Common myeloid progenitor, CD34-positive (primary cell): Measurements from ENCODE around the gene RAB3C.

Experiments used
- CTCF ChIA-PET: fragments of 350-600 bp; sonication (Branson Sonifier 250); formaldehyde crosslinking; loops from one replicate; lab custom pipeline; 2021; ENCODE audit warnings: antibody characterized with exemption; lab: Charles Lee
- POLR2A ChIA-PET: fragments of 350-600 bp; sonication (Branson Sonifier 250); formaldehyde crosslinking; loops from one replicate; lab custom pipeline; 2021; ENCODE audit warnings: antibody characterized with exemption; lab: Charles Lee
- DNase-seq, 3 donors: peaks; one replicate each; pipeline versions ENCODE4 v3.0.0 to v3.0.0-alpha.2; 2013
- H3K27ac ChIP-seq, 2 experiments: 1 replicate in 1 of 2; 2 replicates in 1 of 2; pipeline ENCODE4 v1.7.0; 2013; ENCODE audit warnings: inconsistent platforms in 2 of 2, low read length in 2 of 2, mild to moderate bottlenecking in 2 of 2, low read depth in 1 of 2, moderate library complexity in 1 of 2; ENCODE audit not compliant: severe bottlenecking in 2 of 2, insufficient read depth in 1 of 2, poor library complexity in 1 of 2
- H3K27me3 ChIP-seq, 5 experiments: replicated peaks in 2 of 5; 1 replicate in 3 of 5; 2 replicates in 2 of 5; pipeline versions ENCODE4 v1.6.1 to v1.7.0; 2013; ENCODE audit warnings: low read length in 4 of 5, mild to moderate bottlenecking in 2 of 5, moderate library complexity in 2 of 5, inconsistent platforms in 1 of 5; ENCODE audit not compliant: insufficient read depth in 5 of 5, control insufficient read depth in 4 of 5
- H3K36me3 ChIP-seq, 4 experiments: 1 replicate in 2 of 4; 2 replicates in 2 of 4; pipeline versions ENCODE4 v1.6.1 to v1.7.0; 2013; ENCODE audit warnings: low read length in 3 of 4, control low read depth in 1 of 4, mild to moderate bottlenecking in 1 of 4; ENCODE audit not compliant: control insufficient read depth in 4 of 4, insufficient read depth in 4 of 4
- H3K4me1 ChIP-seq, 4 experiments: 1 replicate in 3 of 4; 2 replicates in 1 of 4; pipeline versions ENCODE4 v1.6.1 to v1.7.1; 2013; ENCODE audit warnings: low read length in 3 of 4, mild to moderate bottlenecking in 3 of 4, control low read depth in 1 of 4, inconsistent platforms in 1 of 4, moderate library complexity in 1 of 4; ENCODE audit not compliant: control insufficient read depth in 4 of 4, insufficient read depth in 4 of 4; ENCODE audit errors: control extremely low read depth in 1 of 4
- H3K4me3 ChIP-seq, 7 experiments: 1 replicate in 4 of 7; 2 replicates in 3 of 7; pipeline versions ENCODE4 v1.5.1 to v1.7.0; 2013; ENCODE audit warnings: mild to moderate bottlenecking in 7 of 7, low read length in 6 of 7, moderate library complexity in 6 of 7, inconsistent platforms in 2 of 7, low read depth in 2 of 7, control low read depth in 1 of 7; ENCODE audit not compliant: insufficient read depth in 4 of 7, control insufficient read depth in 1 of 7; ENCODE audit errors: extremely low read depth in 1 of 7
- H3K9me3 ChIP-seq, 5 experiments: 1 replicate in 4 of 5; 2 replicates in 1 of 5; pipeline versions ENCODE4 v1.6.1 to v1.7.1; 2013; ENCODE audit warnings: low read length in 4 of 5, mild to moderate bottlenecking in 2 of 5, inconsistent platforms in 1 of 5, low read depth in 1 of 5, moderate library complexity in 1 of 5; ENCODE audit not compliant: control insufficient read depth in 4 of 5, insufficient read depth in 2 of 5; ENCODE audit errors: control extremely low read depth in 1 of 5
- WGBS: methylation state at CpG from one replicate; pipeline ENCODE4 v1.1.5; 2013; ENCODE audit not compliant: insufficient coverage; 5-methylcytosine and 5-hydroxymethylcytosine counted together

Gene RAB3C

GRCh38 chr5:58827463-58827862 is 244.6 kb downstream of the RAB3C start:
- POLR2A ChIA-PET, result no interaction called here
- no peak overlapping the region for H3K4me3 ChIP-seq
- no peaks in the 10 kb centered on the region for H3K36me3 ChIP-seq
- H3K27ac ChIP-seq, result no peak overlapping the region
- CTCF ChIA-PET, result interaction anchor here (1.2 to 1.5 kb wide), 2 partner anchors 11 to 14 kb away, joined by 3 read pairs; no protein-coding TSS in a partner anchor
- H3K27me3 ChIP-seq, result no peaks in the 10 kb centered on the region
- no peak for DNase-seq
- H3K9me3 ChIP-seq, result no peaks in the 10 kb centered on the region
- no CpG with 5 or more reads among the region's 2 CpGs for WGBS
- no peaks in the 10 kb centered on the region for H3K4me1 ChIP-seq

DNA sequence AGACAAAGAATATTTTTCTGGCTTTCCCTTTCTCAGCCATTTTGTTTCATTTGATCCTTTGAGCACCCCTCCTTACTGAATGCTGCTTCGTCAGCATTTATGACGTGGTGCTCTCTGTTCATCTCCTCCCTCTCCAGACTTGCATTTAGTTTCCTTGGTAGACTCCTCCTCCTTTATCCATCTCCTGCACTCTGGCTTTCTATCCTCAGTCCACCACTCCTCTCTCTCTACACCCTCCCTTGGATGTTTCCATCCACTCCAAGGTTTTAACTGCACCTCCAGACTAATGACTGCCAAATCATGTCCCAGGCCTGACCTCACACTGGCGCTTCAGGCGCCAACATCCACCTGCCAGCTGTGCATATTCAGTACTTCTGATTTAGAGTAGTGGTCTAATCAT is 245.4 kb downstream of the RAB3C start:
- CTCF ChIA-PET, result interaction anchor here (1.2 to 1.5 kb wide), 2 partner anchors 12 to 13 kb away, joined by 3 read pairs; no protein-coding TSS in a partner anchor
- Histone ChIP-seq H3K4me3 (no peak overlapping the region), H3K4me1 (no peaks in the 10 kb centered on the region), H3K9me3 (no peaks in the 10 kb centered on the region), H3K36me3 (no peaks in the 10 kb centered on the region), H3K27ac (no peak overlapping the region), H3K27me3 (no peaks in the 10 kb centered on the region)
- WGBS, result 96% methylated on average over 4 of the region's 4 CpGs
- POLR2A ChIA-PET, result no interaction called here
- no peak for DNase-seq

DNA sequence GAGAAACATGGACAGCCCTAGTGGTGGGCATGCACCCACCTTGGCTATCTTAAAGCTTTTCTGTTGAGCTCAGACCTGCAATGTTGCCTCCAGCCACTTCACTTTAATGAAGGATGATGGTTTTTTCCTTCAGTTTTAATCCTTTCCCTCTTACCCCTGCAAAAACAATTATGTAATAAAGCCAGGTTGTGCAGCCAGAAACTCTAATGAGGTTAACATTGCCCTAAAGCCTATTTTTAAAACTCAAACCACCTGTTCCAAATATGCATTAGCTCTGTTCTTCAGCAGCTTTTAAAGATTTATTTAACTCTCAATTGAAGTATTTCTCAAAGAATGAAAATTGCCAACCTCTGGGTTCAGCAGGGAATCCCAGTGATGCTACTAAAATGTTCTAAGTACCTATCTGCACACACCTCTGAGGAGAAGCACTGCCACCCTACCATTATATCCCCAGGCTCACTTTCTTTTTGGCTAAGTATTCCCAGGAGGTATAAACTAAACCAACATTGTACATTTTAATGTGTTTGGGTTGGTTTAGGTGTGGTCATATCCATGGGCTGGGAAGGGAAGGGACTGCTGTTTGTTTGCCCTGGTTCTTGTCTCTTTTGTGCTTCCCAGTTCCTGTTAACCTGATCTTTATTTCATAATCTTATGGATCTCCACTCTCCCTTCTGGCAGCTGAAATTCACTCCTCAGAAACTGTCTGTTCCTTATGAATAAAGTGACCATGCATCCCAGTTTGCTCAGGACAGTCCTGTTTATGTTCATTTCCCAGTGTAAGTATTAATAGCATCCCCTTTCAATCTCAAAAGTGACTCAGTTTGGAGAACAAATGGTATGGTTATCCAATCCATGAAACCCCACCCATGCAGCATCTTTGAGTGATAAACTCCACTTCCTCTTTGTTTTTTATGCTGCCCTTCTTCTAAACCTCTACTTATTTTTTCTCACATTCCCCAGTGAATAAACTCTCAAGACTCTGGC is 251.7 kb downstream of the RAB3C start:
- CTCF ChIA-PET, result interaction anchor here (0.6 to 2.2 kb wide), 4 partner anchors 13 to 356 kb away, joined by 3 to 8 read pairs (median 3); no protein-coding TSS in a partner anchor
- Histone ChIP-seq H3K4me1 (no peaks in the 10 kb centered on the region), H3K9me3 (peaks cover 0 to 4% (median 0%) of the 10 kb centered on the region in 5 experiments), H3K4me3 (no peak overlapping the region), H3K27ac (no peak overlapping the region), H3K27me3 (no peaks in the 10 kb centered on the region), H3K36me3 (no peaks in the 10 kb centered on the region)
- DNase-seq, result no peak
- POLR2A ChIA-PET, result no interaction called here

- DNase-seq, result no peak
- no peaks in the 10 kb centered on the region for H3K36me3 ChIP-seq
- no CpG with 5 or more reads among the region's 3 CpGs for WGBS
These were observed 253.5 kb downstream of the RAB3C start for GRCh38 chr5:58836351-58836750.

DNA sequence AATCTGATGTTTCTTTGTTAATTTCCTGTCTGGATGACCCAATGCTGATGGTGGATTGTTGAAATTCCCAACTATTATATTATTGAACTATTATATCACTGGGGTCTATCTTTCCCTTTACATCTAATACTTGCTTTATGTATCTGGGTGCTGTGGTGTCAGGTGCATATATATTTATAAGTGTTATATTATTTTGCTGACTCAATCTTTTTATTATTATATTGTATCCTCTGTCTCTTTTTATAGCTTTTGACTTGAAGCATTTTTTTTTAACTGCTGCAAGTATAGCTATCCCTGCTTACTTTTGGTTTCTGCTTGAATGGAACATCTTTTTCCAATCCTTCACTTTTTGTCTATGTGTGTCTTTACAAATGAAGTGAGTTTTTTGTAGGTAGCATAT is 255.9 kb downstream of the RAB3C start:
- no peak overlapping the region for H3K4me3 ChIP-seq
- ChIA-PET CTCF (interaction anchor here (1.4 kb wide), 1 partner anchor 362 kb away, joined by 3 read pairs; no protein-coding TSS in a partner anchor), POLR2A (interaction anchor here (0.8 kb wide), 1 partner anchor 1686 kb away, joined by 4 read pairs; no protein-coding TSS in a partner anchor)
- H3K27ac ChIP-seq, result no peak overlapping the region
- H3K36me3 ChIP-seq, result no peaks in the 10 kb centered on the region
- H3K9me3 ChIP-seq, result peaks cover 0 to 13% (median 3%) of the 10 kb centered on the region in 5 experiments
- DNase-seq, result no peak
- no peaks in the 10 kb centered on the region for H3K27me3 ChIP-seq
- H3K4me1 ChIP-seq, result no peaks in the 10 kb centered on the region

More at GRCh38 chr5:58836351-58836750, 253.5 kb downstream of the RAB3C start:
- no peak overlapping the region for H3K27ac ChIP-seq
- no peaks in the 10 kb centered on the region for H3K4me1 ChIP-seq
- no peaks in the 10 kb centered on the region for H3K27me3 ChIP-seq
- H3K4me3 ChIP-seq, result no peak overlapping the region
- POLR2A ChIA-PET, result no interaction called here
- CTCF ChIA-PET, result no interaction called here
- H3K9me3 ChIP-seq, result peaks cover 0 to 13% (median 3%) of the 10 kb centered on the region in 5 experiments

DNA sequence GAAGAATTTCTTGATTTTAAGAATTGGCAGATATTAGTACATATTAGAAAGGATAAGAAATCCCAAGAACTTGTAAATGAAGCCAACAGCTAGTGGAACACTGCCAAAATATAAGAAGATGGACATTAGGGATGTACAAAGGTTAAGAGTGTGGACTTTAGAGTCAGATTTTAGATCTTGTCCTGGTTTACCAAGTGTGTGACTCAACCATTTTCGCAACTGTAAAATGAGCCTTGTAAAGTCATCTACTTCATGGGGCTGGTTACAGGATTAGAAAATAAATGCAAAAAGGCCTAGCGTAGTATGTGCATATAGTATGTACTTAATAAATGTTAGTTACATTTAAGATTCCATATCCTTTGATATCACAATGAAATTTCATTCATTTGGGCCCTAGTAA is 260.0 kb downstream of the RAB3C start:
- H3K4me3 ChIP-seq, result no peak overlapping the region
- WGBS, result 100% methylated on average over 1 of the region's 2 CpGs
- peaks cover 0 to 13% (median 3%) of the 10 kb centered on the region in 5 experiments for H3K9me3 ChIP-seq
- H3K4me1 ChIP-seq, result no peaks in the 10 kb centered on the region
- H3K27me3 ChIP-seq, result no peaks in the 10 kb centered on the region
- no peaks in the 10 kb centered on the region for H3K36me3 ChIP-seq
- ChIA-PET POLR2A (no interaction called here), CTCF (interaction anchor here (1.1 kb wide), 1 partner anchor 369 kb away, joined by 3 read pairs; no protein-coding TSS in a partner anchor)
- no peak for DNase-seq
- H3K27ac ChIP-seq, result no peak overlapping the region

DNA sequence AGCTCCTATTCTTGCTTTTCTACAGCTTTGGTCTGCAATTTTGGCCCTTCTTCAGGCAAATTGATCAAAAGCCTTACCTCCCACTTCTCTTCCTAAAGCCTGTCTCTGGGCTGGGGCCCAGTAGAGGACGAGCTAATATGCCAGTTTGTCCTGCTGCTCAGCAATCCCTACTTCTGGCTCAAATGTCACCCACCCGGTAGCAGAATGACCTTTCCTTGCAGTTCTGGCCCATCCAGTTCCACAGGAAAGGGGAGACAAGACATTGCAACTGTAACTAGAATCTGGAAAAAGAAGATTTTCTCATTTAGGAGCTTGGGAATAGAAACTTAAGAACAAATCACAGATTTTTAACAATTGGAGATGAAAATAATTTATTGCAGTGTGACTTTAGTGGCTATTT is 261.5 kb downstream of the RAB3C start:
- Histone ChIP-seq H3K4me1 (no peaks in the 10 kb centered on the region), H3K27me3 (no peaks in the 10 kb centered on the region), H3K27ac (no peak overlapping the region), H3K36me3 (no peaks in the 10 kb centered on the region), H3K9me3 (peaks cover 0 to 10% (median 3%) of the 10 kb centered on the region in 5 experiments), H3K4me3 (no peak overlapping the region)
- ChIA-PET POLR2A (no interaction called here), CTCF (no interaction called here)
- no peak for DNase-seq
- 88% methylated on average over 1 of the region's 2 CpGs for WGBS
